Esophagus squamous epithelium (tissue), 5 donors: Measurements from ENCODE around the gene IMPG2. TPM values are rescaled to one million over a fixed set of nuclear protein-coding genes. Genes with fewer than 3 reads are reported as not detected.
"Not testable (repeated sequence)": the region's sequence is repeated elsewhere in the genome, so short reads cannot be mapped to it uniquely, and the experiment has no call there.

Experiments
- DNase-seq: peaks from one replicate; lab custom pipeline; 2025; lab: John Stamatoyannopoulos, UW
- H3K27ac ChIP-seq, 4 donors: fragments of 200-600 bp; sonication (generic); one replicate each; pipeline ENCODE4 v1.5.1; 2016 to 2019; ENCODE audit warnings: mild to moderate bottlenecking in 1 of 4
- H3K27me3 ChIP-seq, 4 donors: fragments of 200-600 bp; sonication (generic); 1 replicate in 3 of 4; 2 replicates in 1 of 4; pipeline versions ENCODE4 v1.5.1 to v1.6.0; 2017 to 2021; ENCODE audit warnings: antibody characterized with exemption in 1 of 4
- H3K36me3 ChIP-seq, 3 donors: fragments of 200-600 bp; sonication (generic); one replicate each; pipeline ENCODE4 v1.5.1; 2016 to 2019
- H3K4me1 ChIP-seq, 3 donors: fragments of 200-600 bp; sonication (generic); one replicate each; pipeline ENCODE4 v1.5.1; 2017 to 2019
- H3K4me3 ChIP-seq, 4 donors: fragments of 200-600 bp; sonication (generic); 1 replicate in 3 of 4; 2 replicates in 1 of 4; pipeline ENCODE4 v1.5.1; 2016 to 2019; ENCODE audit warnings: mild to moderate bottlenecking in 2 of 4, moderate library complexity in 1 of 4
- H3K9me3 ChIP-seq, 3 donors: fragments of 200-600 bp; sonication (generic); one replicate each; pipeline ENCODE4 v1.5.1; 2016 to 2019
- POLR2A ChIP-seq, 4 donors: fragments of 450-650 bp; IDR thresholded peaks; one replicate each; pipeline ENCODE4 v1.6.1; 2017; ENCODE audit warnings: antibody characterized with exemption in 4 of 4, mild to moderate bottlenecking in 4 of 4, moderate library complexity in 3 of 4
- WGBS, 2 donors: methylation state at CpG; one replicate each; pipeline ENCODE4 v1.1.5; 2018; 5-methylcytosine and 5-hydroxymethylcytosine counted together
- intact Hi-C: fragments of 100-400 bp; cut with DNase I; formaldehyde crosslinking; loops from one replicate; pipeline ENCODE4 v1.15.0; 2022
- total RNA-seq, 4 donors: library from RNA; depleted of rRNA; stranded (reverse); fragments of >200 nt; gene quantifications; one replicate each; pipeline ENCODE4 v1.1.0, GENCODE V29; 2016
- TF ChIP-seq, protein P1 (sequence below), 6 experiments: fragments of 450-650 bp in 4 of 6; fragments of 200-600 bp in 2 of 6; sonication (generic) in 2 of 6; IDR thresholded peaks; one replicate each; pipeline ENCODE4 v1.5.1; 2016 to 2019; ENCODE audit warnings: antibody characterized with exemption in 6 of 6, mild to moderate bottlenecking in 4 of 6, moderate library complexity in 4 of 6
- donor health status: DM: yes; HTN: yes; CAD: no.

The IMPG2 gene
- total RNA-seq, 4 donors from 2014 or later, result 0.04 to 0.19 (median 0.09) TPM; not detected in 1

DNA sequence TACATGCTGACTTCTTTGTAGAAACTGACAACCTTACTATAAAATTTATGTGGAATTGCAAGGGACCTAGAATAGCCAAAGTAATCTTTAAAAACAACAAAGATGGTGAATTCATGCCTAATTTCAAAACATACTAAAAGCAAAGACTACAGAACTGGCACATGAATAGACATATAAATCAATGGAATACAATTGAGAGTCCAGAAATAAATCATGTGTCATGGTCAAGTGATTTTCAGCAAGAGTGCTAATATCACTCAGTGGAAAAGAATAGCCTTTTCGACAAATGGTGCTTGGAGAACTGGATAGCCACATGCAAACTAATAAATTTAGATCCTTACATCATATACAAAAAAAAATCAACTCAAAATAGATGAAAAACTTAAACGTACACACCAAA lies 8.7 kb downstream of the IMPG2 start:
- WGBS, 2 donors, result 75 to 86% methylated on average over 2 of the region's 2 CpGs

DNA sequence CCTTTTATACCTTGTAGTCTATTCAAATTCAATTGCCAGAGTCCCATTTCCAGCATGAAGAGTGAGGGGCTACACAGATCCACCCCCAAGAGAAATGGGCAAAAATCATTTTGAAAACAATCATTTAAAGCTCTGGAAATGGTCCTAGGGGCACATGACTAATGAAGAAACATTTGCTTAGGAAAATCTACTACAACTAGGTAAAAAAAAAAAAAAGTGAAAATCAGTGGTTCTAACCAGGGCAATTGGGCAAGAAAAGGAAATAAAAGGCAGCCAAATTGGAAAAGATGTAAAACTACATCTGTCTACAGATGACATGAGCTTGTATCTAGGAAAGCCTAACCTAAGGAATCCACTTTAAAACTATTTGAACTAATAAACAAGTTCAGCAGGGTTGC lies 9.4 kb downstream of the IMPG2 start:
- H3K4me1 ChIP-seq, result no peaks in the 10 kb centered on the region
- H3K4me3 ChIP-seq, result no peak overlapping the region
- no peak for DNase-seq
- no peaks in the 10 kb centered on the region for H3K36me3 ChIP-seq
- H3K27me3 ChIP-seq, result no peaks in the 10 kb centered on the region
- H3K9me3 ChIP-seq, result peaks cover 0 to 10% (median 8%) of the 10 kb centered on the region in 3 donors
- TF ChIP-seq, protein P1, sequence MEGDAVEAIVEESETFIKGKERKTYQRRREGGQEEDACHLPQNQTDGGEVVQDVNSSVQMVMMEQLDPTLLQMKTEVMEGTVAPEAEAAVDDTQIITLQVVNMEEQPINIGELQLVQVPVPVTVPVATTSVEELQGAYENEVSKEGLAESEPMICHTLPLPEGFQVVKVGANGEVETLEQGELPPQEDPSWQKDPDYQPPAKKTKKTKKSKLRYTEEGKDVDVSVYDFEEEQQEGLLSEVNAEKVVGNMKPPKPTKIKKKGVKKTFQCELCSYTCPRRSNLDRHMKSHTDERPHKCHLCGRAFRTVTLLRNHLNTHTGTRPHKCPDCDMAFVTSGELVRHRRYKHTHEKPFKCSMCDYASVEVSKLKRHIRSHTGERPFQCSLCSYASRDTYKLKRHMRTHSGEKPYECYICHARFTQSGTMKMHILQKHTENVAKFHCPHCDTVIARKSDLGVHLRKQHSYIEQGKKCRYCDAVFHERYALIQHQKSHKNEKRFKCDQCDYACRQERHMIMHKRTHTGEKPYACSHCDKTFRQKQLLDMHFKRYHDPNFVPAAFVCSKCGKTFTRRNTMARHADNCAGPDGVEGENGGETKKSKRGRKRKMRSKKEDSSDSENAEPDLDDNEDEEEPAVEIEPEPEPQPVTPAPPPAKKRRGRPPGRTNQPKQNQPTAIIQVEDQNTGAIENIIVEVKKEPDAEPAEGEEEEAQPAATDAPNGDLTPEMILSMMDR (IDR thresholded peaks at IDR 0.05), result no peak
- intact Hi-C loops, result no loop called here
- no peak overlapping the region for H3K27ac ChIP-seq

More for the DNA sequence above, 8.7 kb downstream of the IMPG2 start:
- H3K27me3 ChIP-seq, result no peaks in the 10 kb centered on the region
- no peak overlapping the region for H3K27ac ChIP-seq
- H3K36me3 ChIP-seq, result no peaks in the 10 kb centered on the region
- no peak for DNase-seq
- no peaks in the 10 kb centered on the region for H3K4me1 ChIP-seq
- intact Hi-C loops, result no loop called here
- no peak for TF ChIP-seq POLR2A (IDR thresholded peaks at IDR 0.05)
- TF ChIP-seq, protein P1 (IDR thresholded peaks at IDR 0.05), result no peak
- H3K9me3 ChIP-seq, result peaks cover 0 to 10% (median 8%) of the 10 kb centered on the region in 3 donors
- no peak overlapping the region for H3K4me3 ChIP-seq

GRCh38 chr3:101308147-101308772 lies 12.1 kb downstream of the IMPG2 start:
- intact Hi-C loops, H3K27me3 ChIP-seq, H3K4me1 ChIP-seq, H3K4me3 ChIP-seq, H3K27ac ChIP-seq, H3K36me3 ChIP-seq, DNase-seq: not testable (repeated sequence)
- H3K9me3 ChIP-seq, result peaks cover 0 to 10% (median 8%) of the 10 kb centered on the region in 3 donors

- intact Hi-C loops, result no loop called here
- Histone ChIP-seq H3K27me3 (no peaks in the 10 kb centered on the region), H3K27ac (no peak overlapping the region), H3K9me3 (peaks cover 0 to 10% (median 8%) of the 10 kb centered on the region in 3 donors), H3K36me3 (no peaks in the 10 kb centered on the region), H3K4me3 (no peak overlapping the region), H3K4me1 (peaks cover 0 to 7% (median 0%) of the 10 kb centered on the region in 3 donors)
- TF ChIP-seq POLR2A (IDR thresholded peaks at IDR 0.05), result no peak
- TF ChIP-seq, protein P1 (IDR thresholded peaks at IDR 0.05), result no peak
- no peak for DNase-seq
Observed at GRCh38 chr3:101303836-101304235, 16.5 kb downstream of the IMPG2 start.

- no peak for DNase-seq
Observed at GRCh38 chr3:101303089-101303731, 17.2 kb downstream of the IMPG2 start.

More at GRCh38 chr3:101303089-101303731, 17.2 kb downstream of the IMPG2 start:
- H3K36me3 ChIP-seq, result no peaks in the 10 kb centered on the region
- TF ChIP-seq, protein P1 (IDR thresholded peaks at IDR 0.05), result no peak
- no peak for TF ChIP-seq POLR2A (IDR thresholded peaks at IDR 0.05)
- H3K4me1 ChIP-seq, result peaks cover 0 to 7% (median 0%) of the 10 kb centered on the region in 3 donors
- no peaks in the 10 kb centered on the region for H3K27me3 ChIP-seq
- WGBS, 2 donors, result 43 to 44% methylated on average over 5 of the region's 5 CpGs
- peaks cover 0 to 6% (median 5%) of the 10 kb centered on the region in 3 donors for H3K9me3 ChIP-seq
- intact Hi-C loops, result no loop called here
- H3K27ac ChIP-seq, result no peak overlapping the region
- no peak overlapping the region for H3K4me3 ChIP-seq
